Activated CD4-positive, alpha-beta T cell treated with anti-CD3 and anti-CD28 coated beads for 4 hours (primary cell): ENCODE results near the gene SIRT6.
"Not testable (repeated sequence)": the region's sequence is repeated elsewhere in the genome, so short reads cannot be mapped to it uniquely, and the experiment has no call there.

ENCODE experiments used
- DNase-seq, 2 donors: peaks; one replicate each; pipeline ENCODE4 v3.0.0-alpha.2; 2020

Gene SIRT6

GRCh38 chr19:4129050-4129449 lies 53.3 kb downstream of the SIRT6 start:
- DNase-seq: not testable (repeated sequence)

- not testable (repeated sequence) for DNase-seq
These were observed 55.0 kb downstream of the SIRT6 start for GRCh38 chr19:4127322-4127721.

GRCh38 chr19:4124638-4125037 lies 57.7 kb downstream of the SIRT6 start:
- DNase-seq: no peak
